ENCODE results near the gene CCDC107.
A peak's percentile ranks its signal among the peaks of the same experiment; 100 is the strongest.
"Not testable (repeated sequence)": the region's sequence is repeated elsewhere in the genome, so short reads cannot be mapped to it uniquely, and the experiment has no call there.

The CCDC107 gene

GRCh38 chr9:35628389-35628991 lies 29.6 kb upstream of the CCDC107 start:
- no peak overlapping the region for H3K27ac Mint-ChIP-seq
- ATAC-seq (no peak), DNase-seq (ENCODE audit: low spot score in 2 of 2) (no peak)
- H3K9me3 Mint-ChIP-seq = no peaks in the 10 kb centered on the region
- no peak overlapping the region for H3K4me3 Mint-ChIP-seq
- no peaks in the 10 kb centered on the region for H3K36me3 Mint-ChIP-seq
- peaks cover 19% of the 10 kb centered on the region for H3K4me1 Mint-ChIP-seq

GRCh38 chr9:35629597-35629996 lies 28.5 kb upstream of the CCDC107 start:
- Mint-ChIP-seq H3K4me3 (no peak overlapping the region), H3K4me1 (peaks cover 21% of the 10 kb centered on the region), H3K36me3 (no peaks in the 10 kb centered on the region), H3K27ac (no peak overlapping the region), H3K9me3 (no peaks in the 10 kb centered on the region)
- DNase-seq (ENCODE audit: low spot score in 2 of 2) (no peak), ATAC-seq (no peak)

GRCh38 chr9:35635730-35636129 lies 22.4 kb upstream of the CCDC107 start:
- H3K4me1 Mint-ChIP-seq = peaks cover 58% of the 10 kb centered on the region
- peaks cover 3% of the 10 kb centered on the region for H3K9me3 Mint-ChIP-seq
- H3K4me3 Mint-ChIP-seq = peak overlapping the region; percentile 33
- peak overlapping the region; percentile 89 for H3K27ac Mint-ChIP-seq
- no peak for DNase-seq (ENCODE audit: low spot score in 2 of 2)
- no peak for ATAC-seq
- no peaks in the 10 kb centered on the region for H3K36me3 Mint-ChIP-seq

GRCh38 chr9:35636135-35636876 lies 21.8 kb upstream of the CCDC107 start:
- Mint-ChIP-seq H3K4me1 (peaks cover 64% of the 10 kb centered on the region), H3K4me3 (peak overlapping the region; percentile 58)
- ATAC-seq = no peak

GRCh38 chr9:35636877-35637246 lies 21.2 kb upstream of the CCDC107 start:
- Mint-ChIP-seq H3K4me3 (peak overlapping the region; percentile 58), H3K27ac (peak overlapping the region; percentile 89), H3K4me1 (peaks cover 68% of the 10 kb centered on the region)
- not testable (repeated sequence) for DNase-seq (ENCODE audit: low spot score in 2 of 2); ATAC-seq; H3K36me3 Mint-ChIP-seq; H3K9me3 Mint-ChIP-seq

More at GRCh38 chr9:35636135-35636876, 21.8 kb upstream of the CCDC107 start:
- Mint-ChIP-seq H3K36me3 (no peaks in the 10 kb centered on the region), H3K27ac (peak overlapping the region; percentile 89), H3K9me3 (peaks cover 3% of the 10 kb centered on the region)
- no peak for DNase-seq (ENCODE audit: low spot score in 2 of 2)

GRCh38 chr9:35637427-35637955 lies 20.6 kb upstream of the CCDC107 start:
- Mint-ChIP-seq H3K4me3 (peak overlapping the region; percentile 58), H3K4me1 (peaks cover 68% of the 10 kb centered on the region), H3K27ac (peak overlapping the region; percentile 89)
- not testable (repeated sequence) for ATAC-seq; DNase-seq (ENCODE audit: low spot score in 2 of 2); H3K36me3 Mint-ChIP-seq; H3K9me3 Mint-ChIP-seq

- not testable (repeated sequence) for H3K9me3 Mint-ChIP-seq; H3K36me3 Mint-ChIP-seq; DNase-seq (ENCODE audit: low spot score in 2 of 2); ATAC-seq
- Mint-ChIP-seq H3K4me3 (peak overlapping the region; percentile 58), H3K4me1 (peaks cover 74% of the 10 kb centered on the region), H3K27ac (peak overlapping the region; percentile 89)
These were observed 19.3 kb upstream of the CCDC107 start for GRCh38 chr9:35638751-35639150.

GRCh38 chr9:35639225-35639624 lies 18.9 kb upstream of the CCDC107 start:
- peak overlapping the region; percentile 89 for H3K27ac Mint-ChIP-seq
- H3K4me3 Mint-ChIP-seq = peak overlapping the region; percentile 58
- not testable (repeated sequence) for H3K36me3 Mint-ChIP-seq; H3K9me3 Mint-ChIP-seq; DNase-seq (ENCODE audit: low spot score in 2 of 2); ATAC-seq
- H3K4me1 Mint-ChIP-seq = peaks cover 74% of the 10 kb centered on the region

- DNase-seq (ENCODE audit: low spot score in 2 of 2) = no peak
- Mint-ChIP-seq H3K4me3 (peak overlapping the region; percentile 58), H3K27ac (peak overlapping the region; percentile 89), H3K9me3 (peaks cover 3% of the 10 kb centered on the region), H3K4me1 (peaks cover 76% of the 10 kb centered on the region), H3K36me3 (peaks cover 14% of the 10 kb centered on the region)
- ATAC-seq = no peak
These were observed 18.5 kb upstream of the CCDC107 start for GRCh38 chr9:35639631-35640030.

- H3K4me1 Mint-ChIP-seq = peaks cover 72% of the 10 kb centered on the region
These were observed 17.7 kb upstream of the CCDC107 start for GRCh38 chr9:35640431-35640830.

GRCh38 chr9:35641478-35641877 lies 16.6 kb upstream of the CCDC107 start:
- Mint-ChIP-seq H3K36me3 (peaks cover 28% of the 10 kb centered on the region), H3K4me1 (peaks cover 68% of the 10 kb centered on the region)
- H3K9me3 Mint-ChIP-seq; DNase-seq (ENCODE audit: low spot score in 2 of 2); H3K27ac Mint-ChIP-seq; ATAC-seq; H3K4me3 Mint-ChIP-seq: not testable (repeated sequence)

More at GRCh38 chr9:35640431-35640830, 17.7 kb upstream of the CCDC107 start:
- not testable (repeated sequence) for DNase-seq (ENCODE audit: low spot score in 2 of 2); H3K9me3 Mint-ChIP-seq; ATAC-seq
- Mint-ChIP-seq H3K36me3 (peaks cover 18% of the 10 kb centered on the region), H3K4me3 (peak overlapping the region; percentile 58), H3K27ac (peak overlapping the region; percentile 89)

GRCh38 chr9:35643046-35643445 lies 15.0 kb upstream of the CCDC107 start:
- no peak for ATAC-seq
- H3K4me1 Mint-ChIP-seq = peaks cover 62% of the 10 kb centered on the region
- H3K4me3 Mint-ChIP-seq = no peak overlapping the region
- H3K9me3 Mint-ChIP-seq = peaks cover 3% of the 10 kb centered on the region
- peaks cover 41% of the 10 kb centered on the region for H3K36me3 Mint-ChIP-seq
- peak overlapping the region; percentile 50 for H3K27ac Mint-ChIP-seq
- no peak for DNase-seq (ENCODE audit: low spot score in 2 of 2)

GRCh38 chr9:35645736-35646135 lies 12.4 kb upstream of the CCDC107 start:
- H3K4me3 Mint-ChIP-seq = peak overlapping the region; percentile 89
- not testable (repeated sequence) for H3K9me3 Mint-ChIP-seq
- peak overlapping the region; percentile 96 for H3K27ac Mint-ChIP-seq

GRCh38 chr9:35646153-35646532 lies 11.9 kb upstream of the CCDC107 start:
- H3K36me3 Mint-ChIP-seq = peaks cover 52% of the 10 kb centered on the region
- H3K4me1 Mint-ChIP-seq = peaks cover 58% of the 10 kb centered on the region
- DNase-seq (ENCODE audit: low spot score in 2 of 2) (no peak), ATAC-seq (no peak)
- H3K27ac Mint-ChIP-seq = peak overlapping the region; percentile 96
- no peaks in the 10 kb centered on the region for H3K9me3 Mint-ChIP-seq
- H3K4me3 Mint-ChIP-seq = peak overlapping the region; percentile 89

More at GRCh38 chr9:35645736-35646135, 12.4 kb upstream of the CCDC107 start:
- not testable (repeated sequence) for DNase-seq (ENCODE audit: low spot score in 2 of 2); ATAC-seq
- H3K4me1 Mint-ChIP-seq = peaks cover 59% of the 10 kb centered on the region
- peaks cover 52% of the 10 kb centered on the region for H3K36me3 Mint-ChIP-seq

GRCh38 chr9:35646533-35647265 lies 11.4 kb upstream of the CCDC107 start:
- peak overlapping the region; percentile 89 for H3K4me3 Mint-ChIP-seq
- ATAC-seq (peak; percentile 92), DNase-seq (ENCODE audit: low spot score in 2 of 2) (peak; percentile 96)
- H3K36me3 Mint-ChIP-seq = peaks cover 52% of the 10 kb centered on the region
- H3K27ac Mint-ChIP-seq = peak overlapping the region; percentile 96
- no peaks in the 10 kb centered on the region for H3K9me3 Mint-ChIP-seq
- peaks cover 58% of the 10 kb centered on the region for H3K4me1 Mint-ChIP-seq

All from stimulated activated effector memory CD8-positive, alpha-beta T cell treated with anti-CD3 and anti-CD28 coated beads, Interleukin-12 subunit alpha, Interleukin-12 subunit beta, amount 100 ng/mL, for 72 hours (primary cell).